Prostate gland (tissue), 2 donors: ENCODE results near the gene GMDS. TPM values are rescaled to one million over a fixed set of nuclear protein-coding genes. Genes with fewer than 3 reads are reported as not detected.

Source experiments
- DNase-seq: peaks from one replicate; pipeline ENCODE4 v3.0.0-alpha.2; 2019; ENCODE audit warnings: low spot score
- H3K27ac ChIP-seq, 2 donors: fragments of 200-600 bp; sonication (generic); 2 replicates each; pipeline ENCODE4 v1.5.1; 2017 to 2019
- H3K27me3 ChIP-seq: fragments of 200-600 bp; sonication (generic); replicated peaks from 2 replicates; pipeline ENCODE4 v1.5.1; 2019; ENCODE audit not compliant: insufficient read depth
- H3K36me3 ChIP-seq, 2 donors: fragments of 200-600 bp; sonication (generic); 1 replicate in 1 of 2; 2 replicates in 1 of 2; pipeline versions ENCODE4 v1.5.1 to v1.8.1; 2017 to 2019
- H3K4me1 ChIP-seq: fragments of 200-600 bp; sonication (generic); replicated peaks from 2 replicates; pipeline ENCODE4 v1.5.1; 2019
- H3K4me3 ChIP-seq, 2 donors: fragments of 200-600 bp; sonication (generic); 2 replicates each; pipeline ENCODE4 v1.5.1; 2017 to 2019
- H3K9me3 ChIP-seq: fragments of 200-600 bp; sonication (generic); 2 replicates; pipeline ENCODE4 v1.5.1; 2017
- POLR2A ChIP-seq: fragments of 450-650 bp; IDR thresholded peaks from one replicate; pipeline ENCODE4 v1.6.1; 2016; ENCODE audit warnings: antibody characterized with exemption, mild to moderate bottlenecking
- POLR2AphosphoS5 ChIP-seq: sonication (generic); formaldehyde crosslinking; IDR thresholded peaks from one replicate; pipeline ENCODE4 v1.6.1; 2017; ENCODE audit warnings: antibody characterized with exemption
- WGBS: methylation state at CpG from one replicate; pipeline ENCODE4 v1.1.5; 2018; 5-methylcytosine and 5-hydroxymethylcytosine counted together
- intact Hi-C: fragments of 100-400 bp; cut with DNase I; formaldehyde crosslinking; loops from one replicate; pipeline ENCODE4 v1.14.2; 2022
- total RNA-seq, 2 donors: library from RNA; depleted of rRNA; stranded (reverse); fragments of >200 nt; gene quantifications; one replicate each; pipeline ENCODE4 v1.1.0, GENCODE V29; 2016
- TF ChIP-seq, protein P1 (sequence below), 4 experiments: fragments of 200-600 bp in 2 of 4; fragments of 450-650 bp in 2 of 4; sonication (generic) in 2 of 4; IDR thresholded peaks; 1 replicate in 3 of 4; 2 replicates in 1 of 4; pipeline ENCODE4 v1.5.1; 2016 to 2019; ENCODE audit warnings: antibody characterized with exemption in 4 of 4, mild to moderate bottlenecking in 2 of 4, moderate library complexity in 2 of 4

GMDS gene
- total RNA-seq, 2 donors from 2014 or later: 24.9 to 29.9 TPM

DNA sequence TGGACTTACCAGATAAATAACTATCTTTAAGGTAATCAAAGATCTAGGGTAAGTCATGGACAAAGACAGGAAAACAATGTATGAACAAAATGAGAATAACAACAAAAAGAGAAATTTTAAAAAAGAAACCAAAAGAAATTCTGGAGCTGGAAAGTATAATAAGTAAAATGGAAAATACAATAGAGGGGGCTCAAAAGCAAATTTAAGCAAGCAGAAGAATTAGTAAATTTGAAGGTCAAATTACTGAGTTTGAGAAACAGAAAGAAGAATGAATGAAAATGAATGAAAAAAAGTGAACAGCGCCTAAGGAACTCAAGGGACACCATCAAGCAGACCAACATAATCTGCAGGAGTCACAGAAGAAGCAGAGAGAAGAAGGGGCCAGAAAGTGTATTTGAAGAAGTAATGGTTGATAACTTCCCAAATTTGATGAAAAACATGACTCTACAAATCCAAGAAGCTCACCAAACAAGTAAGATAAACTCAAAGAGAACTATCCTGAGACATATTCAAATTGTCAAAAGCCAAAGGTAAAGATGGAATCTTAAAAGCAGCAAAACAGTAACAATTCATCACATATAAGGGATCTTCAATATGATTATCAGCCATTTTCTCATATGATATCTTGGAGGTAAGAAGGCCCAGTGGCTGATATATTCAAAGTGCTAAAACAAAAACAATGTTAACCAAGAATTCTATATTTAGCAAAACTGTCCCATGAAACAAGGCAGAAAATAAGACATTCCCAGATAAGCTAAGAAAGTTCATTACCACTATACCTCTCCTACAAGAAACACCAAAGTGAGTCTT, 417.2 kb downstream of the GMDS start:
- Histone ChIP-seq H3K4me3 (no peak overlapping the region), H3K9me3 (no peaks in the 10 kb centered on the region), H3K36me3 (no peaks in the 10 kb centered on the region), H3K4me1 (peaks cover 5% of the 10 kb centered on the region), H3K27ac (no peak overlapping the region), H3K27me3 (no peaks in the 10 kb centered on the region)
- WGBS: 97% methylated on average over 1 of the region's 1 CpG
- no peak for DNase-seq
- TF ChIP-seq POLR2AphosphoS5: no peak
- TF ChIP-seq, protein P1, sequence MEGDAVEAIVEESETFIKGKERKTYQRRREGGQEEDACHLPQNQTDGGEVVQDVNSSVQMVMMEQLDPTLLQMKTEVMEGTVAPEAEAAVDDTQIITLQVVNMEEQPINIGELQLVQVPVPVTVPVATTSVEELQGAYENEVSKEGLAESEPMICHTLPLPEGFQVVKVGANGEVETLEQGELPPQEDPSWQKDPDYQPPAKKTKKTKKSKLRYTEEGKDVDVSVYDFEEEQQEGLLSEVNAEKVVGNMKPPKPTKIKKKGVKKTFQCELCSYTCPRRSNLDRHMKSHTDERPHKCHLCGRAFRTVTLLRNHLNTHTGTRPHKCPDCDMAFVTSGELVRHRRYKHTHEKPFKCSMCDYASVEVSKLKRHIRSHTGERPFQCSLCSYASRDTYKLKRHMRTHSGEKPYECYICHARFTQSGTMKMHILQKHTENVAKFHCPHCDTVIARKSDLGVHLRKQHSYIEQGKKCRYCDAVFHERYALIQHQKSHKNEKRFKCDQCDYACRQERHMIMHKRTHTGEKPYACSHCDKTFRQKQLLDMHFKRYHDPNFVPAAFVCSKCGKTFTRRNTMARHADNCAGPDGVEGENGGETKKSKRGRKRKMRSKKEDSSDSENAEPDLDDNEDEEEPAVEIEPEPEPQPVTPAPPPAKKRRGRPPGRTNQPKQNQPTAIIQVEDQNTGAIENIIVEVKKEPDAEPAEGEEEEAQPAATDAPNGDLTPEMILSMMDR (IDR thresholded peaks at IDR 0.05): no peak
- TF ChIP-seq POLR2A: no peak
- intact Hi-C loops: no loop called here

DNA sequence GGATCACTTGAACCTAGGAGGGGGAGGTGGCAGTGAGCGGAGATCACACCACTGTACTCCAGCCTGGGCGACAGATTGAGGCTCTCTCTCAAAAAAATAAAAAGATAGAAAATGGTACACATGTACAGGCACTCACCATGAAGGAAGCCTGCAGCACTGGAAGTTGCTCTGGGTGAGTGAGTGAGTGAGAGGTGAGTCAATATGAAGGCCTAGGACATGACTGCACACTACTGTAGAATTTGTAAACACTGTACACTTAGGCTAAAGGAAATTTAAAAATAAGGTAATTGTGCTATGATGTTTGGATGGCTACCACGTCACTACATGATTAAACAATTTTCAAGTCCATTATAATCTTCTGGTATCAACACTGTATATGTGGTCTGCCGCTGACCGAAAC, 419.5 kb downstream of the GMDS start:
- TF ChIP-seq, protein P1 (IDR thresholded peaks at IDR 0.05): no peak
- TF ChIP-seq POLR2A (no peak), POLR2AphosphoS5 (no peak)
- Histone ChIP-seq H3K9me3 (no peaks in the 10 kb centered on the region), H3K4me3 (no peak overlapping the region), H3K27me3 (no peaks in the 10 kb centered on the region), H3K36me3 (no peaks in the 10 kb centered on the region), H3K27ac (no peak overlapping the region), H3K4me1 (no peaks in the 10 kb centered on the region)
- WGBS: 97% methylated on average over 5 of the region's 5 CpGs
- no peak for DNase-seq
- intact Hi-C loops: no loop called here

DNA sequence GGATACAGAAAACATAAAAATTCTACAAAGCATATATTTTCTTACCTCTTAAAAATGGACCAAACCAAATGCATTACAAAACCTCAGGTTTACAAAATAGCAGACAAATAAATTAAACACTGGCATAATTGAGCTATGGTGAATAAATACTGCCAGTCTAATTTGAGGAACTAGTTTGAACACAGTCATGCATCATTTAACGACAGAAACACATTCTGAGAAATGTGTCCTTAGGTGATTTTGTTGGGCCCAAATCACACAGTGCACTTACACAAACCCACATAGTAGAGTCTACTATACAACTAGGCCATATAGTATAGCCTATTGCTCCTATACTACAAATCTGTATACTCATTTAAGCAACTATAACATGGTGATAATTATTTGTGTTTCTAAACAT, 420.1 kb downstream of the GMDS start:
- Histone ChIP-seq H3K27ac (no peak overlapping the region), H3K4me1 (no peaks in the 10 kb centered on the region), H3K27me3 (no peaks in the 10 kb centered on the region), H3K36me3 (no peaks in the 10 kb centered on the region), H3K4me3 (no peak overlapping the region), H3K9me3 (no peaks in the 10 kb centered on the region)
- TF ChIP-seq, protein P1 (IDR thresholded peaks at IDR 0.05): no peak
- no peak for TF ChIP-seq POLR2A
- no peak for TF ChIP-seq POLR2AphosphoS5
- intact Hi-C loops: no loop called here
- DNase-seq: no peak
- 87% methylated on average over 1 of the region's 1 CpG for WGBS

DNA sequence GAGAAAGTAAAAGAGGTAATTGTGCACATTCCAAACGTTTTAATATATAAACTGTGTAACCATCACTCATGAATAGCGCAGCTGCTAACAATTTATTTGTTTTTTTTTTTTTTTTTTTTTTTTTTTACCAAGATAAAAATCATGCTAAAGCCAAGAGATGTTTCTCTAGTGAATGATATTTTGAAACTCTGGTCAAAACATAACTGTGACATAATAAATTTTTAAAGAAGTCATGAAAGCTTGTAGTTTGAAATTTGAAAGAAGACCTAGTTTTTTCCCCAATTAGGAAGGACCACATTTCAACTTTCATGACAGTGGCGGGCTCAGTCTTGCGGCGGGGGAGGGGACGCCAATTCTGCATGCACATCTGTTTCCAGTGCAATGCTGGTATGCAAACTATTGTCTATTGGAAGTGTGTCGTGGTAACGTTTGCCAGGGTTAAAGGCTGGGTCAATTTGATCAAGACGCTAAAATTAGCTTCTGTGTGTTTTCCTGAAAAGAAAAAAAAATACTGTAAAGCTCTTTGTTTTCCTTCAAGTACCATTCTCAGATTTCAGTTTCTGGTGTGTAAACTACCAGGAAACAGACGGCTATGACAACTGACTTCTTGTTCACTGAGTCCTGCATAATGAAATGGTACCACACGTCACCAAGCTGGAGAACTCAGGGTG, 423.8 kb downstream of the GMDS start:
- H3K36me3 ChIP-seq: no peaks in the 10 kb centered on the region
- no peak overlapping the region for H3K4me3 ChIP-seq
- no peaks in the 10 kb centered on the region for H3K4me1 ChIP-seq
- WGBS: 39% methylated on average over 11 of the region's 11 CpGs
- no peak overlapping the region for H3K27ac ChIP-seq
- no peaks in the 10 kb centered on the region for H3K9me3 ChIP-seq
- no peak for DNase-seq
- no peak for TF ChIP-seq POLR2AphosphoS5
- TF ChIP-seq, protein P1 (IDR thresholded peaks at IDR 0.05): no peak
- TF ChIP-seq POLR2A: no peak
- no peaks in the 10 kb centered on the region for H3K27me3 ChIP-seq
- intact Hi-C loops: no loop called here

DNA sequence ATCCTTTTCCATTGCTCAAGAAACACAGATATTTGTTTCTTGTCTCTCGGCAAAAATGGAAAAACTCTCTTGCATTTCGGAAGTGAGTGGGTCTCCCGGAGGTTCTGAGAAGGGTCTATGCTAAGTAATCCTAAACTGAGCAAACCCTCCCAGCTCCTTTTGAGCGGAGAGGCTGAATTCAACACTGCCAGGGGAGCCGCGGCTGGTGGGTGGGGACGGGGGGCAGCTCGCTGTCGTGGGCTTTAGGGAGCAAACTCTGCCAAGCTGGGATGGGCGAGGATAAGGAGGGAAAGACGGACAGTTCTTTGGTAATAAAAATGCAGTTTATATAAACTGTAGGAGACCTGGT, 424.3 kb downstream of the GMDS start:
- H3K9me3 ChIP-seq: no peaks in the 10 kb centered on the region
- TF ChIP-seq POLR2AphosphoS5 (no peak), POLR2A (no peak)
- TF ChIP-seq, protein P1 (IDR thresholded peaks at IDR 0.05): no peak
- H3K27me3 ChIP-seq: no peaks in the 10 kb centered on the region
- intact Hi-C loops: no loop called here
- no peaks in the 10 kb centered on the region for H3K36me3 ChIP-seq
- no peak overlapping the region for H3K4me3 ChIP-seq
- no peaks in the 10 kb centered on the region for H3K4me1 ChIP-seq
- 43% methylated on average over 11 of the region's 11 CpGs for WGBS
- H3K27ac ChIP-seq: no peak overlapping the region
- DNase-seq: no peak
